ENCODE results near the gene NIN.

The NIN gene

GRCh38 chr14:50762931-50763300 is 68.0 kb downstream of the NIN start:
- no peak for TF ChIP-seq CTCF (conservative IDR thresholded peaks at IDR 0.05; ENCODE audit: low read depth, low read length)
- no peak overlapping the region for H3K4me3 ChIP-seq (ENCODE audit: low read length)

GRCh38 chr14:50762001-50762930 is 68.7 kb downstream of the NIN start:
- no peak for DNase-seq (ENCODE audit: low read depth)
- no peak for TF ChIP-seq CTCF (conservative IDR thresholded peaks at IDR 0.05; ENCODE audit: low read depth, low read length)
- no peak overlapping the region for H3K4me3 ChIP-seq (ENCODE audit: low read length)

More at GRCh38 chr14:50762931-50763300, 68.0 kb downstream of the NIN start:
- no peak for DNase-seq (ENCODE audit: low read depth)

GRCh38 chr14:50759800-50760543 is 71.0 kb downstream of the NIN start:
- TF ChIP-seq CTCF (conservative IDR thresholded peaks at IDR 0.05; ENCODE audit: low read depth, low read length): no peak
- DNase-seq (ENCODE audit: low read depth): no peak
- no peak overlapping the region for H3K4me3 ChIP-seq (ENCODE audit: low read length)

- TF ChIP-seq CTCF (conservative IDR thresholded peaks at IDR 0.05; ENCODE audit: low read depth, low read length): no peak
- no peak for DNase-seq (ENCODE audit: low read depth)
- no peak overlapping the region for H3K4me3 ChIP-seq (ENCODE audit: low read length)
These were observed 72.0 kb downstream of the NIN start for GRCh38 chr14:50758945-50759344.

GRCh38 chr14:50758305-50758704 is 72.7 kb downstream of the NIN start:
- TF ChIP-seq CTCF (conservative IDR thresholded peaks at IDR 0.05; ENCODE audit: low read depth, low read length): no peak
- H3K4me3 ChIP-seq (ENCODE audit: low read length): no peak overlapping the region
- no peak for DNase-seq (ENCODE audit: low read depth)

- no peak for DNase-seq (ENCODE audit: low read depth)
- TF ChIP-seq CTCF (conservative IDR thresholded peaks at IDR 0.05; ENCODE audit: low read depth, low read length): no peak
- no peak overlapping the region for H3K4me3 ChIP-seq (ENCODE audit: low read length)
These were observed 73.3 kb downstream of the NIN start for GRCh38 chr14:50757702-50758101.
